ENCODE measurements around the gene HECA.

DNA sequence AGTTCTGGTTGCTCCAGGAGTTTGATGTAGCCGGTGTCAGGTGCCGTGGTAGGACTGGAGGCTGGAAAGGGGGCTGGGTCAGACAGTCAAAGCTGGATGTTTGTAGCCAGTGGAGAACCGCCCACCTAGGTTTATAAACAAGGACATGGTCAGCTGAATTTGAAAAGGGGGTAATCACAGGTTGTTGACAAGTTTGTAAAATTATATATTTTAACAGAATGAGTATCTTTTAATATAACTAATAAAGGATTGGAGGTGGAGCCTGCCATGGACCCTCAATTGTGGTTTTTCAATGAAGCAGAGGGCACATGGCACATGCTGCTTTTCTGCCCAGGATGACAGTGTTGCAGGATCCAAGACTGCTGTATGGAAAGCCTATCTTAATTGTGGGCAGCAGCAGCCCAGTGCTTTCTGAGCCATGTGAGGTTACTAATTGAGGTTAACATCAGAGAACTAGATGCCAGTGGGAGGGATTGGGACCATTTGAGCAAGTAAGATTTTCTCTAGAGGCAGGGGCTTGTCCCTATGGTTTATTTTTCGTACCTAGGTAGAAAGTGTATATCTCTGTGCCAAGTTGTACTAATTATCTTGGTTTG is 9.7 kb downstream of the HECA start:
- TF ChIP-seq, protein P1, sequence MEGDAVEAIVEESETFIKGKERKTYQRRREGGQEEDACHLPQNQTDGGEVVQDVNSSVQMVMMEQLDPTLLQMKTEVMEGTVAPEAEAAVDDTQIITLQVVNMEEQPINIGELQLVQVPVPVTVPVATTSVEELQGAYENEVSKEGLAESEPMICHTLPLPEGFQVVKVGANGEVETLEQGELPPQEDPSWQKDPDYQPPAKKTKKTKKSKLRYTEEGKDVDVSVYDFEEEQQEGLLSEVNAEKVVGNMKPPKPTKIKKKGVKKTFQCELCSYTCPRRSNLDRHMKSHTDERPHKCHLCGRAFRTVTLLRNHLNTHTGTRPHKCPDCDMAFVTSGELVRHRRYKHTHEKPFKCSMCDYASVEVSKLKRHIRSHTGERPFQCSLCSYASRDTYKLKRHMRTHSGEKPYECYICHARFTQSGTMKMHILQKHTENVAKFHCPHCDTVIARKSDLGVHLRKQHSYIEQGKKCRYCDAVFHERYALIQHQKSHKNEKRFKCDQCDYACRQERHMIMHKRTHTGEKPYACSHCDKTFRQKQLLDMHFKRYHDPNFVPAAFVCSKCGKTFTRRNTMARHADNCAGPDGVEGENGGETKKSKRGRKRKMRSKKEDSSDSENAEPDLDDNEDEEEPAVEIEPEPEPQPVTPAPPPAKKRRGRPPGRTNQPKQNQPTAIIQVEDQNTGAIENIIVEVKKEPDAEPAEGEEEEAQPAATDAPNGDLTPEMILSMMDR (IDR thresholded peaks at IDR 0.05; ENCODE audit: poor library complexity), result no peak
- no peak for TF ChIP-seq EZH2 (IDR thresholded peaks at IDR 0.05; ENCODE audit: borderline replicate concordance)
- TF ChIP-seq EZH2phosphoT487 (IDR thresholded peaks at IDR 0.05; ENCODE audit: low read depth, severe bottlenecking, unreplicated experiment), result no peak

All from hepatocyte (in vitro differentiated cells).